Measurements from ENCODE around the gene LRFN2. TPM values are rescaled to one million over a fixed set of nuclear protein-coding genes. Genes with fewer than 3 reads are reported as not detected.

The LRFN2 gene
- total RNA-seq, 1 donor from 2014 or later: not detected

DNA sequence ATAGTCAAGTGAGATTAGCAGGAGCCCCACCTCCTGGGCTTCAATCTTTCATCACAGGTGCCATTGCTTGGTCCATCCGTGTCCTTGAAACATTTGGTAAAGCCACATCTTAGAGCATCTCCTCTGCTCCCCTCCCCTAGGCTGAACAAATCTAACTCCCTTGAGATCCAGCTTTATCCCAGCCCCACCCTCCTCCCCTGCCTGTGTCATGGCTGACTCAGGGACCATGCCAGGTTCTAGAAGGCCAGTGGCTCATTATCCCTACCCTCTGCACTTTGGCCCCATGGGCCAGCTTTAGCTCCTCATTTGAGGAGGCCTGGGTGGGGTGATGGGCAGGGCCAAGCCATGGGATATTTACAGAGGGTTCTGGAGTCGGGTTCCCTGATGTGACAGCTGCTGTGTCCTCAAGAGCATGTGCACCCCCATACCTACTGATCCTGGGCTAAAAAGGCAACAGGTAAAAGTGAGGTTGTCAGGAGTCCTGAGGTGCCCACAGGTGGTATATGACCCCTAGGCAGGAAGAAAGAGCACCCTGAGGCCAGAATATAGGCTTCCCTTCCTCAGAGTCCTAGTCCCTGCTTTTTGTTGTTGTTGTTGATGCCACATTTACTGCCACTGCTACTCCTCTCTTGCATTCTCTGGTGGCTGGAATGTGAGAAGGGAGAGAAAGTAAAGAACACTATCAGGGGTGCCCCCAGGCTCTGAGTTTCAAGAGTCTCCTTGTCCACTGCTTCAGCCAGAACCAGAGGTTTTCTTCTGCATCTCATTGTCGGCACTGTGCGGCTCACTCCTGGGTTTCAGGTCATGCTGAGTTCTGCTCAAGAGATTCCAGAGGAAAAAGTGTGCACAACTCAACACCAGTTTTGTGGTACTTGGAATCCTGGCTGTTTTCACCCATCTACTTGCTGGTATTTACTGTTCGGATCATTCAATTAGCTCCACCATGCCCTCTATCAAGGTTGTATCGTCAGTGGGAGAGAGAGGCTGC, 228.4 kb downstream of the LRFN2 start:
- Histone ChIP-seq H3K4me3 (no peak overlapping the region), H3K27me3 (ENCODE audit: low read depth) (peaks cover 71% of the 10 kb centered on the region), H3K27ac (replicated peaks) (no peak overlapping the region), H3K9me3 (replicated peaks) (no peaks in the 10 kb centered on the region), H3K36me3 (no peaks in the 10 kb centered on the region), H3K4me1 (peaks cover 3% of the 10 kb centered on the region)
- intact Hi-C loops (cut with micrococcal nuclease): no loop called here
- no peak for DNase-seq
- TF ChIP-seq, protein P1, sequence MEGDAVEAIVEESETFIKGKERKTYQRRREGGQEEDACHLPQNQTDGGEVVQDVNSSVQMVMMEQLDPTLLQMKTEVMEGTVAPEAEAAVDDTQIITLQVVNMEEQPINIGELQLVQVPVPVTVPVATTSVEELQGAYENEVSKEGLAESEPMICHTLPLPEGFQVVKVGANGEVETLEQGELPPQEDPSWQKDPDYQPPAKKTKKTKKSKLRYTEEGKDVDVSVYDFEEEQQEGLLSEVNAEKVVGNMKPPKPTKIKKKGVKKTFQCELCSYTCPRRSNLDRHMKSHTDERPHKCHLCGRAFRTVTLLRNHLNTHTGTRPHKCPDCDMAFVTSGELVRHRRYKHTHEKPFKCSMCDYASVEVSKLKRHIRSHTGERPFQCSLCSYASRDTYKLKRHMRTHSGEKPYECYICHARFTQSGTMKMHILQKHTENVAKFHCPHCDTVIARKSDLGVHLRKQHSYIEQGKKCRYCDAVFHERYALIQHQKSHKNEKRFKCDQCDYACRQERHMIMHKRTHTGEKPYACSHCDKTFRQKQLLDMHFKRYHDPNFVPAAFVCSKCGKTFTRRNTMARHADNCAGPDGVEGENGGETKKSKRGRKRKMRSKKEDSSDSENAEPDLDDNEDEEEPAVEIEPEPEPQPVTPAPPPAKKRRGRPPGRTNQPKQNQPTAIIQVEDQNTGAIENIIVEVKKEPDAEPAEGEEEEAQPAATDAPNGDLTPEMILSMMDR (IDR thresholded peaks at IDR 0.05; ENCODE audit: borderline replicate concordance): no peak

DNA sequence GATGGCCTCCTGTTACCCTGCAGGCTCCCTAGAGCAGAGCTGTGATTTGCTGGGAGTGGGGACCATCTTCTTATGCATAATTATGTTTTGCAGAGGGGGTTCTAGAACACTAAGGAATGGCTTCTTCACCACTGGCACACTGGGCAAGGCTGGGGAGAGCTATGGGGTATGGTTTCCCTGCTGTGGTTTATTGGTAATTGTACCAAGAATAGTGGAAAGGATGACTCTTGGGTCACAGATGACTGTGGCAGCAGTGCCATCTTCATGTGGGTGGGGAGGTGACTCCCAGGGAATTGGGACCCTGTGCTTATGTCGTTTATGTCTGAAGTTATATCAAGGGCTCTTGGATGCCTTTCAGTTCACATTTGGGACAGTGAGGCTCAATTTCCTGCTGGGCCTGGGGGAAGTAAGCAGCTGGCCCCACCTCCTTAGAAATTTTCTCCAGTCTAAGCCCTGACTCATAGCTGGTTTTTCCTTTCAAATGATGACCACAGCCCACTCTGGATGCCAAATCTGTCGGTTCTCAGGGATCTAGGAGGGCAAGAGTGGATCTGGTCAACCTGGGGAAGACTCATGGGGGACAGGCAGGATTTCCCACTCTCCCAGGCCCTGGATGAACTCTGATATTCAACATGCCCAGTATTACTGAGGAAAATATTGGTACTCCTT, 230.8 kb downstream of the LRFN2 start:
- no peak for DNase-seq

DNA sequence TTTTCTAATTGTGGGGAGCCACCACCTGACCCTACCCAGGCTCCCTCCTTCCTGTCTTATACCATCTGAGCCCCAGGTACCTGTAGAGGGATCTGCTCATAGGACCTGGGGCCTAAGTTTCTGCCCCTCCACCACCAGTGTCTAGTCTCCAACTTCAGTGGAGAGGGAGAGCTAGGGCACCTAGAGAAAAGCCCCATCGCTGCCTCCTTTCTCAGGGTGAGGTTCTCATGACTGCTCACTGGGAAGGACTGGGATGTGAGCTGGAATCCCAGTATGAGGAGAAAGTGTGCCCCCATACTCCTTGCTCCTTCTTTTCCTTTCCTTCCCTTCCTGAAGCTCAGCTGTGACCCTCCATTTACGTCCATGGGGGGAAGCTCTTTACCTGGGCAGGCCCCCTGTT, 231.6 kb downstream of the LRFN2 start:
- Histone ChIP-seq H3K4me3 (no peak overlapping the region), H3K27me3 (ENCODE audit: low read depth) (peaks cover 39% of the 10 kb centered on the region), H3K9me3 (replicated peaks) (no peaks in the 10 kb centered on the region), H3K36me3 (no peaks in the 10 kb centered on the region), H3K4me1 (peaks cover 11% of the 10 kb centered on the region), H3K27ac (replicated peaks) (no peak overlapping the region)
- DNase-seq: no peak
- intact Hi-C loops (cut with micrococcal nuclease): no loop called here
- TF ChIP-seq, protein P1 (IDR thresholded peaks at IDR 0.05; ENCODE audit: borderline replicate concordance): no peak

More for the DNA sequence above, 230.8 kb downstream of the LRFN2 start:
- Histone ChIP-seq H3K9me3 (replicated peaks) (no peaks in the 10 kb centered on the region), H3K36me3 (no peaks in the 10 kb centered on the region), H3K27me3 (ENCODE audit: low read depth) (peaks cover 48% of the 10 kb centered on the region), H3K4me3 (no peak overlapping the region), H3K27ac (replicated peaks) (no peak overlapping the region), H3K4me1 (peaks cover 11% of the 10 kb centered on the region)
- TF ChIP-seq, protein P1 (IDR thresholded peaks at IDR 0.05; ENCODE audit: borderline replicate concordance): no peak
- intact Hi-C loops (cut with micrococcal nuclease): no loop called here

DNA sequence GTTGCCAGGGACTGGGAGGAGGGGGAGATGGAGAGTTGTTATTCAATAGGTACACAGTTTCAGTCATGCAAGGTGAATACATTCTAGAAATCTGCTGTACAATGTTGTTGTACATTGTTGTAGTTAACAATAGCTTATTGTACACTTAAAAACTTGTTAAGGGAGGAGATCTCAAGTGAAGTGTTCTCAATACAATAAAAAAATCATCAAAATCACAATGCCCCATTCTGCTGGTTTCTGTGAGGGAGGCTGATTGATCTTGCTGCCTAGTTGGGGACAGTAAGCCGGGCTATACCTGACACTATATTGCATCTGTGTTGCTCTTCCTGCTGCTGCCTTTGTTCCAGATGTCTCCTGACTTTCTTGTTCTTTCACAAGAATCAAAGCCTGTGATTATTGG, 232.1 kb downstream of the LRFN2 start:
- no peak for DNase-seq
- Histone ChIP-seq H3K4me1 (peaks cover 11% of the 10 kb centered on the region), H3K27ac (replicated peaks) (no peak overlapping the region), H3K36me3 (no peaks in the 10 kb centered on the region), H3K9me3 (replicated peaks) (no peaks in the 10 kb centered on the region), H3K4me3 (no peak overlapping the region), H3K27me3 (ENCODE audit: low read depth) (peaks cover 34% of the 10 kb centered on the region)
- intact Hi-C loops (cut with micrococcal nuclease): no loop called here
- TF ChIP-seq, protein P1 (IDR thresholded peaks at IDR 0.05; ENCODE audit: borderline replicate concordance): no peak

DNA sequence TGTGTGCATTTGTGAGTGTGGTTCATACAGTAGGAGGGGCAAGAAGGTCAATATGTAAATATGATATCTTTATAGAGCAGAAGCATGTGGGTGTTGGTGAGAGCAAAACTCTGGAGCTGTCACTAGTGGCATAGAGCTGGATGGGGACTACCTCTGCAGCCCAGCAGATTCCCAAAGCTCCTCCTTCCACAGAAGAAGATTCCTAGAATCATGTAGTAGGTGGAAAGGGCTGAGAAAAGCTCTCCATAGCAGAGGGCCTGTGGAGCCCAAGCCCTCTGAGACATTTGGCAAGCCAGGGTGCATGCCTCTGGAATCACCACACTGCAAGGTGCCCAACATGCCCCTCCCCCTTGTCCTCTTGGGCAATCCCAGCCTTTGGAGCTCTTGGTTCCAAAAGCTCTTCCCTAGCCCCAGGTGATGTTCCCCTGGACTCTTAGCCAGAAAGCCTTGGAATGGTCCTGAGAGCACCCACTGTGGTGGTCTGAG, 233.2 kb downstream of the LRFN2 start:
- DNase-seq: no peak
- H3K9me3 ChIP-seq (replicated peaks): no peaks in the 10 kb centered on the region
- peaks cover 29% of the 10 kb centered on the region for H3K27me3 ChIP-seq (ENCODE audit: low read depth)
- H3K36me3 ChIP-seq: no peaks in the 10 kb centered on the region
- H3K27ac ChIP-seq (replicated peaks): no peak overlapping the region
- peaks cover 11% of the 10 kb centered on the region for H3K4me1 ChIP-seq
- intact Hi-C loops (cut with micrococcal nuclease): no loop called here
- H3K4me3 ChIP-seq: no peak overlapping the region
- TF ChIP-seq, protein P1 (IDR thresholded peaks at IDR 0.05; ENCODE audit: borderline replicate concordance): no peak

Data from left ventricle myocardium inferior (tissue), 1 donor.